WTC11 (cell line): ENCODE data around the gene ATP6V1A. TPM values are rescaled to one million over a fixed set of nuclear protein-coding genes. Genes with fewer than 3 reads are reported as not detected.

ENCODE experiments used
- ATAC-seq: fragments of 200-7000 bp; cut with Tn5 transposase; 2 replicates; pipeline ENCODE4 v1.10.0; 2021; ENCODE audit warnings: mild to moderate bottlenecking, moderate library complexity
- CTCF ChIA-PET: fragments of 300-600 bp; sonication (Branson Sonifier 250); formaldehyde crosslinking; loops from one replicate; lab custom pipeline; 2021; ENCODE audit warnings: antibody characterized with exemption; lab: Charles Lee
- POLR2A ChIA-PET: fragments of 350-600 bp; sonication (Branson Sonifier 250); formaldehyde crosslinking; loops from one replicate; lab custom pipeline; 2021; ENCODE audit warnings: antibody characterized with exemption; lab: Charles Lee
- DNase-seq: peaks from one replicate; pipeline ENCODE4 v3.0.0; 2021; ENCODE audit warnings: low spot score
- H3K27ac Mint-ChIP-seq: 2 replicates; pipeline ENCODE4 v1.8.0; 2021; ENCODE audit warnings: mixed read lengths
- H3K27me3 Mint-ChIP-seq: 2 replicates; pipeline ENCODE4 v1.8.0; 2021; ENCODE audit warnings: low read depth, mild to moderate bottlenecking, moderate library complexity, mixed read lengths
- H3K36me3 Mint-ChIP-seq: 2 replicates; pipeline ENCODE4 v1.8.0; 2021; ENCODE audit warnings: mixed read lengths
- H3K4me1 Mint-ChIP-seq: 2 replicates; pipeline ENCODE4 v1.8.0; 2022; ENCODE audit warnings: mixed read lengths
- H3K4me3 Mint-ChIP-seq: 2 replicates; pipeline ENCODE4 v1.8.0; 2021; ENCODE audit warnings: mild to moderate bottlenecking, moderate library complexity, mixed read lengths
- H3K9me3 Mint-ChIP-seq: 2 replicates; pipeline ENCODE4 v1.8.0; 2021; ENCODE audit warnings: mixed read lengths
- ATF3 ChIP-seq: sonication (generic); formaldehyde crosslinking; conservative IDR thresholded peaks from 2 replicates; pipeline ENCODE4 v1.8.1; 2022; ENCODE audit warnings: mild to moderate bottlenecking, missing genetic modification reagents
- ATF6 ChIP-seq: sonication (generic); formaldehyde crosslinking; IDR thresholded peaks from 2 replicates; pipeline ENCODE4 v1.8.1; 2023; ENCODE audit warnings: mild to moderate bottlenecking, missing genetic modification reagents
- CREM ChIP-seq: sonication (generic); formaldehyde crosslinking; IDR thresholded peaks from 2 replicates; pipeline ENCODE4 v1.8.1; 2022; ENCODE audit warnings: mild to moderate bottlenecking, missing genetic modification reagents, moderate library complexity
- E2F4 ChIP-seq: sonication (generic); formaldehyde crosslinking; IDR thresholded peaks from 2 replicates; pipeline ENCODE4 v1.8.1; 2022; ENCODE audit warnings: low read depth, mild to moderate bottlenecking, moderate library complexity, missing genetic modification reagents, borderline replicate concordance
- E2F5 ChIP-seq: sonication (generic); formaldehyde crosslinking; IDR thresholded peaks from 2 replicates; pipeline ENCODE4 v1.8.1; 2022; ENCODE audit warnings: mild to moderate bottlenecking, moderate library complexity, missing genetic modification reagents
- FOXJ3 ChIP-seq: sonication (generic); formaldehyde crosslinking; IDR thresholded peaks from 2 replicates; pipeline ENCODE4 v1.9.0; 2021; ENCODE audit warnings: missing genetic modification reagents, mild to moderate bottlenecking, borderline replicate concordance
- FOXP4 ChIP-seq: sonication (generic); formaldehyde crosslinking; IDR thresholded peaks from 2 replicates; pipeline ENCODE4 v1.8.0; 2022; ENCODE audit warnings: mild to moderate bottlenecking, missing genetic modification reagents
- GABPB1 ChIP-seq: sonication (generic); formaldehyde crosslinking; IDR thresholded peaks from 2 replicates; pipeline ENCODE4 v1.8.1; 2023; ENCODE audit warnings: mild to moderate bottlenecking, missing genetic modification reagents
- GTF2I ChIP-seq: fragments of 250-450 bp; sonication (Bioruptor Pico); conservative IDR thresholded peaks from 2 replicates; pipeline ENCODE4 v1.4.0; 2021; ENCODE audit warnings: mild to moderate bottlenecking
- MYBL2 ChIP-seq: sonication (generic); formaldehyde crosslinking; IDR thresholded peaks from 2 replicates; pipeline ENCODE4 v1.8.1; 2023; ENCODE audit warnings: mild to moderate bottlenecking, moderate library complexity, missing genetic modification reagents
- NFE2L1 ChIP-seq: sonication (generic); formaldehyde crosslinking; IDR thresholded peaks from 2 replicates; pipeline ENCODE4 v1.8.1; 2023; ENCODE audit warnings: missing genetic modification reagents
- OVOL2 ChIP-seq: fragments of 250-450 bp; sonication (Bioruptor Pico); IDR thresholded peaks from 2 replicates; pipeline ENCODE4 v1.9.0; 2021; ENCODE audit warnings: mild to moderate bottlenecking, borderline replicate concordance
- PRRX2 ChIP-seq: fragments of 250-450 bp; sonication (Bioruptor Pico); IDR thresholded peaks from 2 replicates; pipeline ENCODE4 v1.8.0; 2021; ENCODE audit warnings: mild to moderate bottlenecking
- RELA ChIP-seq: sonication (generic); formaldehyde crosslinking; IDR thresholded peaks from 2 replicates; pipeline ENCODE4 v1.8.1; 2022; ENCODE audit warnings: missing genetic modification reagents, mild to moderate bottlenecking, borderline replicate concordance
- TCF7 ChIP-seq: sonication (generic); formaldehyde crosslinking; IDR thresholded peaks from 2 replicates; pipeline ENCODE4 v1.8.0; 2022; ENCODE audit warnings: mild to moderate bottlenecking, low read depth, missing genetic modification reagents, moderate library complexity
- TEAD4 ChIP-seq: sonication (generic); formaldehyde crosslinking; IDR thresholded peaks from 2 replicates; pipeline ENCODE4 v1.8.0; 2022; ENCODE audit warnings: mild to moderate bottlenecking, missing genetic modification reagents
- TP53 ChIP-seq: sonication (generic); formaldehyde crosslinking; IDR thresholded peaks from 2 replicates; pipeline ENCODE4 v1.8.1; 2023; ENCODE audit warnings: mild to moderate bottlenecking, missing genetic modification reagents
- USF1 ChIP-seq: sonication (generic); formaldehyde crosslinking; IDR thresholded peaks from 2 replicates; pipeline ENCODE4 v1.8.0; 2022; ENCODE audit warnings: mild to moderate bottlenecking, missing genetic modification reagents
- ZNF232 ChIP-seq: sonication (generic); formaldehyde crosslinking; IDR thresholded peaks from 2 replicates; pipeline ENCODE4 v1.8.0; 2022; ENCODE audit warnings: mild to moderate bottlenecking, missing genetic modification reagents
- ZNF532 ChIP-seq: fragments of 250-450 bp; sonication (Bioruptor Pico); IDR thresholded peaks from 2 replicates; pipeline ENCODE4 v1.9.0; 2021; ENCODE audit warnings: mild to moderate bottlenecking, borderline replicate concordance
- ZSCAN18 ChIP-seq: fragments of 250-450 bp; sonication (Bioruptor Pico); IDR thresholded peaks from 2 replicates; pipeline ENCODE4 v2.1.2; 2022; ENCODE audit warnings: mild to moderate bottlenecking, moderate library complexity
- total RNA-seq: library from RNA; stranded (reverse); gene quantifications from 3 replicates; pipeline ENCODE4 v1.2.3, GENCODE V29; 2021

ATP6V1A gene
- total RNA-seq, 1 experiment from 2014 or later = 90.7 TPM

GRCh38 chr3:113783980-113784379, 37.1 kb downstream of the ATP6V1A start:
- Mint-ChIP-seq H3K4me1 (peaks cover 9% of the 10 kb centered on the region), H3K27me3 (no peaks in the 10 kb centered on the region), H3K36me3 (peaks cover 10% of the 10 kb centered on the region)
- TF ChIP-seq E2F5 (CRISPR knock-in tag) = no peak
- no peak for TF ChIP-seq NFE2L1 (CRISPR knock-in tag)
- no peak for TF ChIP-seq TEAD4 (CRISPR knock-in tag)
- TF ChIP-seq MYBL2 = no peak
- TF ChIP-seq CREM (CRISPR knock-in tag) = no peak
- TF ChIP-seq ZSCAN18 = no peak
- no peak for TF ChIP-seq ZNF532
- TF ChIP-seq RELA (CRISPR knock-in tag) = no peak
- TF ChIP-seq, all 79 proteins: peak for 0
- peak; percentile 71 for ATAC-seq
- peak overlapping the region; percentile 84 for H3K27ac Mint-ChIP-seq
- ChIA-PET POLR2A (no interaction called here), CTCF (interaction anchor here (1.1 kb wide), 2 partner anchors 39 to 48 kb away, joined by 3 to 6 read pairs; no protein-coding TSS in a partner anchor)
- H3K9me3 Mint-ChIP-seq = no peaks in the 10 kb centered on the region
- no peak for DNase-seq
- H3K4me3 Mint-ChIP-seq = no peak overlapping the region

GRCh38 chr3:113791381-113791780, 44.5 kb downstream of the ATP6V1A start:
- Mint-ChIP-seq H3K27me3 (no peaks in the 10 kb centered on the region), H3K4me1 (no peaks in the 10 kb centered on the region), H3K4me3 (no peak overlapping the region), H3K9me3 (no peaks in the 10 kb centered on the region), H3K27ac (no peak overlapping the region), H3K36me3 (peaks cover 22% of the 10 kb centered on the region)
- CTCF ChIA-PET = interaction anchor here (0.6 kb wide), 1 partner anchor 58 kb away, joined by 4 read pairs; no protein-coding TSS in a partner anchor
- DNase-seq (no peak), ATAC-seq (no peak)
- POLR2A ChIA-PET = no interaction called here
- TF ChIP-seq ZNF232 (CRISPR knock-in tag) (no peak), ATF3 (CRISPR knock-in tag) (no peak), PRRX2 (CRISPR knock-in tag) (no peak), GABPB1 (CRISPR knock-in tag) (no peak), ATF6 (no peak), TCF7 (CRISPR knock-in tag) (no peak), TP53 (CRISPR knock-in tag) (no peak), FOXJ3 (no peak), E2F4 (CRISPR knock-in tag) (no peak), FOXP4 (no peak), GTF2I (no peak), USF1 (CRISPR knock-in tag) (no peak), OVOL2 (CRISPR knock-in tag) (no peak)
